Activated CD4-positive, alpha-beta memory T cell treated with anti-CD3 and anti-CD28 coated beads, Interleukin-2, amount 10 ng/mL, durations not matched to agents 7 days and 5 days (primary cell): ENCODE results near the gene F12. TPM values are rescaled to one million over a fixed set of nuclear protein-coding genes. Genes with fewer than 3 reads are reported as not detected.

Experiments used
- CTCF ChIA-PET: fragments of 350-600 bp; sonication (Branson Sonifier 250); formaldehyde crosslinking; loops from one replicate; lab custom pipeline; 2021; ENCODE audit warnings: antibody characterized with exemption, inconsistent platforms; lab: Charles Lee
- POLR2A ChIA-PET: fragments of 350-600 bp; sonication (Branson Sonifier 250); formaldehyde crosslinking; loops from one replicate; lab custom pipeline; 2021; ENCODE audit warnings: antibody characterized with exemption; lab: Charles Lee
- DNase-seq: peaks from one replicate; pipeline ENCODE4 v3.0.0-alpha.2; 2020
- H3K27ac Mint-ChIP-seq: one replicate; pipeline ENCODE4 v1.8.0; 2021; ENCODE audit warnings: mild to moderate bottlenecking, mixed read lengths
- H3K27me3 Mint-ChIP-seq: one replicate; pipeline ENCODE4 v1.8.0; 2021; ENCODE audit warnings: mixed read lengths
- H3K36me3 Mint-ChIP-seq: one replicate; pipeline ENCODE4 v1.8.0; 2021; ENCODE audit warnings: low read depth, mixed read lengths
- H3K4me1 Mint-ChIP-seq: one replicate; pipeline ENCODE4 v1.8.0; 2021; ENCODE audit warnings: mixed read lengths
- H3K4me3 Mint-ChIP-seq: one replicate; pipeline ENCODE4 v1.8.0; 2021; ENCODE audit warnings: mild to moderate bottlenecking, mixed read lengths
- H3K9me3 Mint-ChIP-seq: one replicate; pipeline ENCODE4 v1.8.0; 2021; ENCODE audit warnings: mixed read lengths
- total RNA-seq, 2 experiments: library from RNA; stranded (reverse); gene quantifications; one replicate each; pipeline ENCODE4 v1.2.3, GENCODE V29; 2021

Gene F12
- total RNA-seq, 2 experiments from 2014 or later, result 1.5 to 1.6 TPM

DNA sequence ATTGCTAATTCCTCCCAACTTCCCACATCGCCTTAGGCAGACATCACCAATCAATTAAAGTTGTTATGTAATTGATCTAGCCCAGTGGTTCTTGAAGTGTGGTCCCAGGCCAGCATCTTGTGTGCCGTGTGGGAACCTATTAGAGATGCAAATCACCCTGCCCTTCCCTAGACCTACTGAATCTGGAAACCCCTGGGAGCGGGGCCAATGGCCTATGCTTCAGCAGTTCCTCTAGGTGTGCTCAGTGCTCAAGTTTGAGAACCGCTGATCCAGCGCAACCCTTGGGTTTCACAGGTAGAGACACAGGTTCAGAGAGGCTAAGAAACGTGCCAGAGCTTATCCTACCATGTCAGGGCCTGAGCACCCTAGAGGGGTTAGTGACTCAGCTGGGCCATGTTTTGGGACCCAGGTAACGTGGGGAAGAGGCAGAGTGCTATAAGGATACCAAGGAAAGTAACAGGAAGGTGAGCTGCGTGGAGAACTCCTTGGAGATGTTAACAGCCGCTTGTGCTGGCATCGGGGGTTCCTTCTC, 20.8 kb downstream of the F12 start:
- H3K4me3 Mint-ChIP-seq, result peak overlapping the region; percentile 37
- H3K9me3 Mint-ChIP-seq, result no peaks in the 10 kb centered on the region
- peaks cover 49% of the 10 kb centered on the region for H3K4me1 Mint-ChIP-seq
- POLR2A ChIA-PET, result interaction anchor here (1.0 to 6.1 kb wide), 21 partner anchors 10 to 127 kb away, joined by 3 to 82 read pairs (median 13); partner anchors contain the start of genes GRK6, LMAN2, MXD3 and PDLIM7
- peaks cover 5% of the 10 kb centered on the region for H3K27me3 Mint-ChIP-seq
- peak overlapping the region; percentile 94 for H3K27ac Mint-ChIP-seq
- H3K36me3 Mint-ChIP-seq, result no peaks in the 10 kb centered on the region
- DNase-seq, result no peak
- CTCF ChIA-PET, result interaction anchor here (1.3 to 6.6 kb wide), 20 partner anchors 10 to 275 kb away, joined by 3 to 215 read pairs (median 23); partner anchors contain the start of genes GRK6, LMAN2, PDLIM7 and PFN3

- no peaks in the 10 kb centered on the region for H3K36me3 Mint-ChIP-seq
- H3K4me1 Mint-ChIP-seq, result peaks cover 53% of the 10 kb centered on the region
- CTCF ChIA-PET, result interaction anchor here (2.3 kb wide), 1 partner anchor 16 kb away, joined by 6 read pairs; no protein-coding TSS in a partner anchor
- H3K9me3 Mint-ChIP-seq, result no peaks in the 10 kb centered on the region
- POLR2A ChIA-PET, result interaction anchor here (1.7 to 2.8 kb wide), 2 partner anchors 75 to 110 kb away, joined by 5 to 7 read pairs; partner anchors contain the start of gene PDLIM7
- peaks cover 6% of the 10 kb centered on the region for H3K27me3 Mint-ChIP-seq
- no peak for DNase-seq
- no peak overlapping the region for H3K4me3 Mint-ChIP-seq
- no peak overlapping the region for H3K27ac Mint-ChIP-seq
Measured at GRCh38 chr5:177387405-177387804, 22.0 kb downstream of the F12 start.

DNA sequence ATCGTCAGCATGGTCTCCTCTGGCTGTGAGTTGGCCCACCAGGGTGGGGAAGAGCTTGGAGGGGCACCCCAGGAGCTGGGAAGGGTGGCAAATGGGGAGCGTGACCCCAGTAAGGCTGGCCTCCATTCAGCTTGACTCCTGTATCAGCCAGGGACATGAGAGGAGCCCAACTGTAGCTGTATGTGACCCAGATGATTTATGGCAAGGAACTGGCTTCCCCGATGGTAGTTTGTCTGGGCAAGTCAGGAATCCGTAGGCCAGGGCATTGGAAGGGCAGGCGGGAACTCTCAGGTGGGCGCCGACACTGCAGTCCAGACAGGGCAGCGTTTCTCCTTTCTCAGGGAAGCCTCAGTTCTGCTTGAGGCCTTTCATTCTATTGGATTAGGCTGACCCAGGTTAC, 22.8 kb downstream of the F12 start:
- ChIA-PET CTCF (interaction anchor here (0.5 to 2.3 kb wide), 5 partner anchors 17 to 71 kb away, joined by 3 to 6 read pairs (median 3); no protein-coding TSS in a partner anchor), POLR2A (interaction anchor here (1.7 kb wide), 1 partner anchor 74 kb away, joined by 5 read pairs; no protein-coding TSS in a partner anchor)
- Mint-ChIP-seq H3K27ac (no peak overlapping the region), H3K27me3 (peaks cover 9% of the 10 kb centered on the region), H3K36me3 (no peaks in the 10 kb centered on the region), H3K9me3 (no peaks in the 10 kb centered on the region), H3K4me1 (peaks cover 55% of the 10 kb centered on the region), H3K4me3 (no peak overlapping the region)
- DNase-seq, result no peak

- ChIA-PET POLR2A (interaction anchor here (0.6 to 1.7 kb wide), 2 partner anchors 46 to 73 kb away, joined by 3 to 5 read pairs; no protein-coding TSS in a partner anchor), CTCF (interaction anchor here (0.8 to 2.3 kb wide), 3 partner anchors 18 to 72 kb away, joined by 3 to 6 read pairs (median 3); no protein-coding TSS in a partner anchor)
- H3K9me3 Mint-ChIP-seq, result no peaks in the 10 kb centered on the region
- H3K27ac Mint-ChIP-seq, result no peak overlapping the region
- H3K27me3 Mint-ChIP-seq, result peaks cover 9% of the 10 kb centered on the region
- H3K4me1 Mint-ChIP-seq, result peaks cover 50% of the 10 kb centered on the region
- no peaks in the 10 kb centered on the region for H3K36me3 Mint-ChIP-seq
- H3K4me3 Mint-ChIP-seq, result no peak overlapping the region
- no peak for DNase-seq
Measured at GRCh38 chr5:177385720-177386119, 23.6 kb downstream of the F12 start.

DNA sequence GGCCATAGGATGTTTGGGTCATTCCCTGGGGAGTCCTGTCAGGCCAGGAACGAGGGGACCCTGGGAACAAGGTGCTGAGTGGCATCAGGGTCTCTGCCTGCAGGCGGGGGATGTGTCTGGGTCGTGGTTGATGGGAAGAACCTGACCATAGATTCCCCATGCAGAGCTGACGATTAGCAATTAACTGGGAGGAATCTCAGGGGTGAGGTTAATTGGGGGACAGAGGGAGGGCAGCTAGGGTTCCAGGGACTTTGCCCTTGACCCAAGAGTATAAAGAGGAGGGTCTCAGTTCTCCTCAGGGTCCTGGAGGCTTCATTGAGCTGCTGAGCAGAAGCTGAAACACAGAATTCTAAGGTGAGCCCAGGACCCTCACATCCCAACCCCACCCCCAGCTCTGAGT, 25.2 kb downstream of the F12 start, which contains the start of gene SLC34A1:
TSS of gene SLC34A1 (plus strand) at position 301 of the 400 bp plus-strand sequence. CDS start 1,308 bp downstream, outside the sequence.
- H3K36me3 Mint-ChIP-seq, result no peaks in the 10 kb centered on the region
- H3K4me3 Mint-ChIP-seq, result no peak within 1 kb of the TSS
- no peaks in the 10 kb centered on the region for H3K9me3 Mint-ChIP-seq
- peaks cover 43% of the 10 kb centered on the region for H3K4me1 Mint-ChIP-seq
- H3K27ac Mint-ChIP-seq, result no peak within 1 kb of the TSS
- CTCF ChIA-PET, result interaction anchor here (1.1 to 2.3 kb wide), 2 partner anchors 15 to 71 kb away, joined by 3 to 7 read pairs; no protein-coding TSS in a partner anchor
- no peak for DNase-seq
- POLR2A ChIA-PET, result interaction anchor here (0.7 kb wide), 1 partner anchor 11 kb away, joined by 3 read pairs; no protein-coding TSS in a partner anchor
- peaks cover 9% of the 10 kb centered on the region for H3K27me3 Mint-ChIP-seq

- no peak overlapping the region for H3K27ac Mint-ChIP-seq
- H3K4me1 Mint-ChIP-seq, result peaks cover 37% of the 10 kb centered on the region
- POLR2A ChIA-PET, result interaction anchor here (1.0 to 1.9 kb wide), 2 partner anchors 14 to 25 kb away, joined by 3 to 4 read pairs; partner anchors contain the start of gene RGS14
Measured at GRCh38 chr5:177383181-177383580, 26.2 kb downstream of the F12 start.

GRCh38 chr5:177382423-177383029, 26.8 kb downstream of the F12 start:
- no peak overlapping the region for H3K27ac Mint-ChIP-seq
- CTCF ChIA-PET, result interaction anchor here (1.0 to 2.3 kb wide), 5 partner anchors 13 to 74 kb away, joined by 3 to 8 read pairs (median 6); no protein-coding TSS in a partner anchor
- H3K36me3 Mint-ChIP-seq, result no peaks in the 10 kb centered on the region
- no peaks in the 10 kb centered on the region for H3K9me3 Mint-ChIP-seq
- no peak overlapping the region for H3K4me3 Mint-ChIP-seq
- peaks cover 34% of the 10 kb centered on the region for H3K4me1 Mint-ChIP-seq
- DNase-seq, result no peak
- POLR2A ChIA-PET, result interaction anchor here (0.7 to 1.9 kb wide), 4 partner anchors 12 to 45 kb away, joined by 3 to 4 read pairs (median 3); partner anchors contain the start of gene RGS14
- peaks cover 9% of the 10 kb centered on the region for H3K27me3 Mint-ChIP-seq

More at GRCh38 chr5:177383181-177383580, 26.2 kb downstream of the F12 start:
- no peak for DNase-seq
- Mint-ChIP-seq H3K27me3 (peaks cover 9% of the 10 kb centered on the region), H3K9me3 (no peaks in the 10 kb centered on the region), H3K36me3 (no peaks in the 10 kb centered on the region), H3K4me3 (no peak overlapping the region)
- CTCF ChIA-PET, result interaction anchor here (0.6 to 2.3 kb wide), 6 partner anchors 14 to 185 kb away, joined by 3 to 8 read pairs (median 5); no protein-coding TSS in a partner anchor

DNA sequence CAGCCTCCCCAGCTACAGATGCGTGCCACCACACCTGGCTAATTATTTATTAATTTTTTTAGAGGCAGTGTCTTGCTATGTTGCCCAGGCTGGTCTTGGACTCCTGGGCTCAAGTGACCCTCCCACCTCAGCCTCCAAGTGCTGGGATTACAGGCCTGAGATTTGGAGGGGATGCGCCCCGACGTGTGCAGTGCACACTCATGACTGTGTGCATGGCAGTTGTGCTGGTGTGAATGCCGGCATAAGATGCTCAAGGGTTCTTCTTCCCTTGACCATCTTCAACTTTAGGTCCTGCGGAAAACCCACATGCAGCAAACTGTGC, 28.6 kb downstream of the F12 start:
- ChIA-PET CTCF (interaction anchor here (0.6 to 2.1 kb wide), 2 partner anchors 22 to 110 kb away, joined by 4 to 6 read pairs; no protein-coding TSS in a partner anchor), POLR2A (interaction anchor here (2.3 to 3.1 kb wide), 2 partner anchors 22 to 30 kb away, joined by 9 to 15 read pairs; partner anchors contain the start of genes LMAN2 and RGS14)
- Mint-ChIP-seq H3K9me3 (no peaks in the 10 kb centered on the region), H3K27ac (no peak overlapping the region), H3K27me3 (peaks cover 9% of the 10 kb centered on the region), H3K4me3 (no peak overlapping the region), H3K4me1 (peaks cover 31% of the 10 kb centered on the region), H3K36me3 (no peaks in the 10 kb centered on the region)
- DNase-seq, result no peak

DNA sequence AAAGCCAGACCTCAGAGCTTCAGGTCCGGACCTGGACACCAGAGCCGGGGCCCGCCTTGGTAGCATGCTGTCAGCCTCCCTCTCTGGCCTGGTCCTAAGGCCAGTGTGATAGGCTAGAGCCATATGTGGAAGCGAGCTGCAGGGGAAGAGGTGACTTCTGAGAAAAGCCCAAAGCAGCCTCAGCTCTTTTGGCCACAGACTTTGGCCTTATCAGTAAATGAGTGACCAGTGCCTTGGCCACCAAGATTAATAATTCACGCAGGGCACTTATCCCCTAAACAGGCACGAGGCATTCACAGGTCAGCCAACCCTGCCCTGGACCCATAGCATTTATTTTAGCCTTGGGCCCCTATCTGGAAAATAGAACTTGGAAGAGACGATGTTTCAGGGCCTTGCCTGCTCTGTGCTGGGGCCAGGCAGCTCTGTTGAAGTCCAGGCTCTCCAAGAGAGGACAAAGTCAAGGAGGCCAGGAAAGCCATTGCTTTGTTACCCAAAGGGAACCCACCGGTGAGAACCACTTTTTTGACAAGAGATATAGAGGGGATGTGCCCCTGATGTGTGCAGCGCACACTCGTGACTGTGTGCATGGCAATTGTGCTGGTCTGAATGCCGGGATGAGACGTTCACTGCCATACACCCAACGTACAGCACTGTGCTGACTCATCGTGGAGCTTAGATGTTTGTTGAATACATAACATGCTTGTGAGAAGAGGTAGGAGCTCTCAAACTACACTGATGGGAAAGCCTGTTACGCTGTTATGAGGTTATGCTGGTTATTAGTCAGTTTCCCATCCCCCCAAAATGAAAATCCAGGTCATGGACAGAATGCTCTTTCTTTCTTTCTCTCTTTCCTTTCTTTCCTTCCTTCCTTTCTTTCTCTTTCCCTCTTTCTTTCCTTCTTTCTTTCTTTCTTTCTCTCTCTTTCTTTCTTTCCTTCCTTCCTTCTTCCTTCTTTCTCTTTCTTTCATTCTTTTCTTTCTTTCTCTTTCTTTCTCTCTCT, 30.2 kb downstream of the F12 start:
- Mint-ChIP-seq H3K4me3 (no peak overlapping the region), H3K27me3 (peaks cover 6% of the 10 kb centered on the region), H3K4me1 (peaks cover 35% of the 10 kb centered on the region), H3K27ac (no peak overlapping the region), H3K9me3 (no peaks in the 10 kb centered on the region), H3K36me3 (peaks cover 8% of the 10 kb centered on the region)
- no peak for DNase-seq
- ChIA-PET POLR2A (interaction anchor here (1.0 to 3.2 kb wide), 9 partner anchors 9 to 68 kb away, joined by 3 to 27 read pairs (median 5); partner anchors contain the start of genes LMAN2 and RGS14), CTCF (interaction anchor here (0.7 to 3.3 kb wide), 12 partner anchors 8 to 152 kb away, joined by 3 to 27 read pairs (median 4); partner anchors contain the start of gene PRR7)

DNA sequence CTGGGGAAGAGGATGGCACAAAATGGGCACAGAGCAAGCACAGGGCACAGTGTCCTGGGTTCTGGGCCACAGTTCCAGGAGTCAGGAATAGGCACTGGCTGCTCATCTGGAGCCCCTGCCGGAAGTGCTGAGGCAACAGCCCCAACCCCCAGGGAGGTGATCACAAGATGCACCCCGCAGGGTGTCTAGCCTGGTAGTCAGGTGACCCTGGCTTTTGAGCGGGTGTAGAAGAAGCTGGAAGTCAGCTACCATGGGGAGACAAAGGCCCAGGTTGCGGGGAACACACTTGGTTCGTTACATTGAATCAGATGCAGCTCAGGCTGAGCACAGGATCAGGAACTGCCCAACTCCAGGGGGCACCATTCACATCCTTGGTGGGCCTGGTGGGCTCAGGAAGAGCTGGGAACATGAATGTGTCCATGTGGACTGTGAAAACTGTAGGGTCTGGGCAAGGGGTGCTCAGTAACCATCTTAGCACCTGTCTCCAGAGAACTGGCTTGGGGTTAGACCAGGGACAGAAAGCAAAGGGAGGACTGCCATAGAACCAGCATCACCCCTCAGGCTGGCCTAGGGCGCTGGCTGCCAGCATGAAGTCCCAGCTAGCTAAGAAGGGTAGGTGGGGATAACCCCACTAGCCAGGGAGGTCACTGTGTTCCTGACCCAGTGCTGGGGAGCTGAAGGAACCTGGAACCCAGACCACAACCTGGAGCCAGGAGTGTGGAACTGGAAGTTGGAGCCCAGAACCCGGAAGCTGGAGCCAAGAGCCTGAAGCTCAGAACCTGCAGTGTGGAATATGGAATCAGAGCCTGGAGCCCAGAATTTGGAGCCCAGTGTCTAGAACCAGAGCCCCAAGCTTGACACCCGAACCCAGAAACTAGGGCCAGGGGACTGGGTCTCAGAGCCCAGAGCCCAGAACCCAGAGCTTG, 31.2 kb downstream of the F12 start:
- no peak overlapping the region for H3K27ac Mint-ChIP-seq
- H3K9me3 Mint-ChIP-seq, result no peaks in the 10 kb centered on the region
- ChIA-PET CTCF (interaction anchor here (0.6 to 3.3 kb wide), 5 partner anchors 9 to 84 kb away, joined by 3 to 27 read pairs (median 15); no protein-coding TSS in a partner anchor), POLR2A (interaction anchor here (0.7 to 3.2 kb wide), 10 partner anchors 9 to 107 kb away, joined by 3 to 27 read pairs (median 4); partner anchors contain the start of genes LMAN2 and RGS14)
- peaks cover 43% of the 10 kb centered on the region for H3K4me1 Mint-ChIP-seq
- peaks cover 4% of the 10 kb centered on the region for H3K27me3 Mint-ChIP-seq
- DNase-seq, result no peak
- H3K4me3 Mint-ChIP-seq, result no peak overlapping the region
- peaks cover 16% of the 10 kb centered on the region for H3K36me3 Mint-ChIP-seq
